ENCODE results near the gene GGT6.

GGT6 gene

GRCh38 chr17:4533523-4534504 lies 26.6 kb downstream of the GGT6 start:
- DNase-seq (ENCODE audit: low spot score) (no peak), ATAC-seq (ENCODE audit: low read depth) (peak; percentile 28)
- Histone ChIP-seq H3K4me1 (ENCODE audit: insufficient read depth, poor library complexity, severe bottlenecking) (no peaks in the 10 kb centered on the region), H3K27me3 (ENCODE audit: insufficient read depth, poor library complexity, severe bottlenecking) (no peaks in the 10 kb centered on the region), H3K4me3 (ENCODE audit: severe bottlenecking) (no peak overlapping the region), H3K9me3 (ENCODE audit: severe bottlenecking) (no peaks in the 10 kb centered on the region), H3K27ac (ENCODE audit: poor library complexity, severe bottlenecking) (no peak overlapping the region), H3K36me3 (ENCODE audit: low read depth) (peaks cover 10% of the 10 kb centered on the region)
- TF ChIP-seq CTCF (IDR thresholded peaks at IDR 0.05; ENCODE audit: poor library complexity, severe bottlenecking), result no peak

- Histone ChIP-seq H3K9me3 (ENCODE audit: severe bottlenecking) (no peaks in the 10 kb centered on the region), H3K27me3 (ENCODE audit: insufficient read depth, poor library complexity, severe bottlenecking) (no peaks in the 10 kb centered on the region), H3K36me3 (ENCODE audit: low read depth) (peaks cover 1% of the 10 kb centered on the region), H3K4me3 (ENCODE audit: severe bottlenecking) (no peak overlapping the region), H3K4me1 (ENCODE audit: insufficient read depth, poor library complexity, severe bottlenecking) (no peaks in the 10 kb centered on the region), H3K27ac (ENCODE audit: poor library complexity, severe bottlenecking) (no peak overlapping the region)
- DNase-seq (ENCODE audit: low spot score) (no peak), ATAC-seq (ENCODE audit: low read depth) (no peak)
- no peak for TF ChIP-seq CTCF (IDR thresholded peaks at IDR 0.05; ENCODE audit: poor library complexity, severe bottlenecking)
These were observed 27.4 kb downstream of the GGT6 start for GRCh38 chr17:4532860-4533522.

- DNase-seq (ENCODE audit: low spot score) (no peak), ATAC-seq (ENCODE audit: low read depth) (no peak)
- no peaks in the 10 kb centered on the region for H3K36me3 ChIP-seq (ENCODE audit: low read depth)
- no peaks in the 10 kb centered on the region for H3K4me1 ChIP-seq (ENCODE audit: insufficient read depth, poor library complexity, severe bottlenecking)
- no peaks in the 10 kb centered on the region for H3K27me3 ChIP-seq (ENCODE audit: insufficient read depth, poor library complexity, severe bottlenecking)
- no peaks in the 10 kb centered on the region for H3K9me3 ChIP-seq (ENCODE audit: severe bottlenecking)
- no peak overlapping the region for H3K4me3 ChIP-seq (ENCODE audit: severe bottlenecking)
- H3K27ac ChIP-seq (ENCODE audit: poor library complexity, severe bottlenecking), result no peak overlapping the region
- no peak for TF ChIP-seq CTCF (IDR thresholded peaks at IDR 0.05; ENCODE audit: poor library complexity, severe bottlenecking)
These were observed 28.2 kb downstream of the GGT6 start for GRCh38 chr17:4531988-4532736.

- Histone ChIP-seq H3K27ac (ENCODE audit: poor library complexity, severe bottlenecking) (no peak overlapping the region), H3K27me3 (ENCODE audit: insufficient read depth, poor library complexity, severe bottlenecking) (no peaks in the 10 kb centered on the region), H3K4me1 (ENCODE audit: insufficient read depth, poor library complexity, severe bottlenecking) (no peaks in the 10 kb centered on the region), H3K9me3 (ENCODE audit: severe bottlenecking) (no peaks in the 10 kb centered on the region), H3K36me3 (ENCODE audit: low read depth) (no peaks in the 10 kb centered on the region), H3K4me3 (ENCODE audit: severe bottlenecking) (no peak overlapping the region)
- ATAC-seq (ENCODE audit: low read depth) (no peak), DNase-seq (ENCODE audit: low spot score) (no peak)
- no peak for TF ChIP-seq CTCF (IDR thresholded peaks at IDR 0.05; ENCODE audit: poor library complexity, severe bottlenecking)
These were observed 29.3 kb downstream of the GGT6 start for GRCh38 chr17:4530799-4531730.

Measured in RWPE2 (cell line).